ENCODE measurements around the gene GRID2IP. TPM values are rescaled to one million over a fixed set of nuclear protein-coding genes. Genes with fewer than 3 reads are reported as not detected.

GRID2IP gene
- total RNA-seq, 1 donor from 2014 or later = 0.13 TPM

GRCh38 chr7:6496842-6497636, 54.2 kb downstream of the GRID2IP start:
- Mint-ChIP-seq H3K27ac (ENCODE audit: unreplicated experiment) (no peak overlapping the region), H3K27me3 (ENCODE audit: unreplicated experiment) (peaks cover 6% of the 10 kb centered on the region), H3K4me3 (ENCODE audit: unreplicated experiment) (no peak overlapping the region), H3K9me3 (ENCODE audit: unreplicated experiment) (no peaks in the 10 kb centered on the region), H3K36me3 (ENCODE audit: unreplicated experiment) (no peaks in the 10 kb centered on the region), H3K4me1 (ENCODE audit: unreplicated experiment) (no peaks in the 10 kb centered on the region)
- no peak for DNase-seq (ENCODE audit: extremely low spot score, unreplicated experiment)
- no peak for TF ChIP-seq CTCF (IDR thresholded peaks at IDR 0.05)

- Mint-ChIP-seq H3K4me3 (ENCODE audit: unreplicated experiment) (no peak overlapping the region), H3K9me3 (ENCODE audit: unreplicated experiment) (no peaks in the 10 kb centered on the region), H3K27ac (ENCODE audit: unreplicated experiment) (no peak overlapping the region), H3K4me1 (ENCODE audit: unreplicated experiment) (no peaks in the 10 kb centered on the region), H3K27me3 (ENCODE audit: unreplicated experiment) (peaks cover 12% of the 10 kb centered on the region), H3K36me3 (ENCODE audit: unreplicated experiment) (no peaks in the 10 kb centered on the region)
- TF ChIP-seq CTCF (IDR thresholded peaks at IDR 0.05) = no peak
- DNase-seq (ENCODE audit: extremely low spot score, unreplicated experiment) = no peak
Measured at GRCh38 chr7:6495597-6496262, 55.5 kb downstream of the GRID2IP start.

DNA sequence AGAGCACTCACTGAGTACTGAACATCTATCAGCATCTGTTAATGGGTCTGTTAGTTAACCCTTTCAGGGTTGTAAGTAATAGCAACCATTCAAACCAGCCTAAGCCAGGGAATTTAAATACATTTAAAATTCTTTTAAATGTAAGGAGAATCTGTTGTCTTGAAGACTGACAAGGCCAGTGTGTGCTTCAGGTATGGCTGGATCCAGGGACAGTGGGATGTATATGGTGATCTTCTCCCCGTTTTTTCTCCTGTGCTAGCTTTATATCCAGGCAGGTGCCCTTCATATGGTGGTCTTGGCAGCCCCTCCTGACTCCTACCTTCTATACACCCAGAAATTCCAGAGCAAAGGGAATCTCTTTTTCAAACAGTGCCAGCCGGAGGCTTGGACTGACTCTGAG, 56.9 kb downstream of the GRID2IP start:
- Mint-ChIP-seq H3K27me3 (ENCODE audit: unreplicated experiment) (peaks cover 13% of the 10 kb centered on the region), H3K4me3 (ENCODE audit: unreplicated experiment) (no peak overlapping the region), H3K4me1 (ENCODE audit: unreplicated experiment) (no peaks in the 10 kb centered on the region), H3K9me3 (ENCODE audit: unreplicated experiment) (no peaks in the 10 kb centered on the region), H3K36me3 (ENCODE audit: unreplicated experiment) (no peaks in the 10 kb centered on the region), H3K27ac (ENCODE audit: unreplicated experiment) (no peak overlapping the region)
- TF ChIP-seq CTCF (IDR thresholded peaks at IDR 0.05) = no peak
- DNase-seq (ENCODE audit: extremely low spot score, unreplicated experiment) = no peak

DNA sequence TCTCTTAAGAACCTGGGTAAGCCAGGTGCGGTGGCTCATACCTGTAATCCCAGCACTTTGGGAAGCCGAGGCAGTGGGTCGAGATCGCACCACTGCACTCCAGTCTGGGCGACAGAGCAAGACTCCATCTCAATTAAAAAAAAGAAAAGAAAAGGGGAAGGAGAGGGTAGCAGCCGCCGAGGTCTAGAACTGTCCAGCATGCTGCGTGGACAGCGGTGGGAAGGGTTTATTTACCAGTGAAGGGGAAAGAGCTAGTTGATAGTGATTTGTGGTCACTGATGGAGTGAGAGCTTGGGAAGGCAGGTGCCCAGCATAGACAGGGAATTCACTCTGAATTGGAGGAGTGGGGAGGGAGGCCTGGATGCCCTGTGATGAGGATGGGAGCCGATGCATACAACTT, 60.1 kb downstream of the GRID2IP start:
- Mint-ChIP-seq H3K9me3 (ENCODE audit: unreplicated experiment) (no peaks in the 10 kb centered on the region), H3K4me1 (ENCODE audit: unreplicated experiment) (no peaks in the 10 kb centered on the region), H3K27me3 (ENCODE audit: unreplicated experiment) (peaks cover 13% of the 10 kb centered on the region), H3K4me3 (ENCODE audit: unreplicated experiment) (no peak overlapping the region), H3K36me3 (ENCODE audit: unreplicated experiment) (no peaks in the 10 kb centered on the region), H3K27ac (ENCODE audit: unreplicated experiment) (no peak overlapping the region)
- TF ChIP-seq CTCF (IDR thresholded peaks at IDR 0.05) = no peak
- DNase-seq (ENCODE audit: extremely low spot score, unreplicated experiment) = no peak

GRCh38 chr7:6489612-6490011, 61.6 kb downstream of the GRID2IP start:
- Mint-ChIP-seq H3K27ac (ENCODE audit: unreplicated experiment) (no peak overlapping the region), H3K9me3 (ENCODE audit: unreplicated experiment) (peaks cover under 1% of the 10 kb centered on the region), H3K36me3 (ENCODE audit: unreplicated experiment) (no peaks in the 10 kb centered on the region), H3K4me1 (ENCODE audit: unreplicated experiment) (peaks cover under 1% of the 10 kb centered on the region), H3K27me3 (ENCODE audit: unreplicated experiment) (peaks cover 13% of the 10 kb centered on the region), H3K4me3 (ENCODE audit: unreplicated experiment) (no peak overlapping the region)
- TF ChIP-seq CTCF (IDR thresholded peaks at IDR 0.05) = no peak
- no peak for DNase-seq (ENCODE audit: extremely low spot score, unreplicated experiment)
